CD4-positive, alpha-beta T cell (primary cell): ENCODE measurements around the gene MAN1C1. TPM values are rescaled to one million over a fixed set of nuclear protein-coding genes. Genes with fewer than 3 reads are reported as not detected.
A peak's percentile ranks its signal among the peaks of the same experiment; 100 is the strongest.
"Not testable (repeated sequence)": the region's sequence is repeated elsewhere in the genome, so short reads cannot be mapped to it uniquely, and the experiment has no call there.

Experiments used
- ATAC-seq: fragments of 200-7000 bp; cut with Tn5 transposase; one replicate; pipeline ENCODE4 v1.10.0; 2022; ENCODE audit warnings: mild to moderate bottlenecking; ENCODE audit not compliant: poor library complexity
- CTCF ChIA-PET: fragments of 350-600 bp; sonication (Branson Sonifier 250); formaldehyde crosslinking; loops from one replicate; lab custom pipeline; 2021; ENCODE audit warnings: antibody characterized with exemption, inconsistent platforms; lab: Charles Lee
- POLR2A ChIA-PET: fragments of 350-600 bp; sonication (Branson Sonifier 250); formaldehyde crosslinking; loops from one replicate; lab custom pipeline; 2021; ENCODE audit warnings: antibody characterized with exemption, inconsistent platforms; lab: Charles Lee
- DNase-seq, 14 experiments: peaks; one replicate each; pipeline ENCODE4 v3.0.0-alpha.2; 2013 to 2020; ENCODE audit warnings: mixed read lengths in 2 of 14
- H3K27ac ChIP-seq, 2 donors: one replicate each; pipeline versions ENCODE4 v1.5.1 to v1.7.0; 2013; ENCODE audit warnings: low read length in 2 of 2, low read depth in 1 of 2, mild to moderate bottlenecking in 1 of 2
- H3K27me3 ChIP-seq, 2 experiments: 1 replicate in 1 of 2; 2 replicates in 1 of 2; pipeline versions ENCODE4 v1.6.1 to v1.7.0; 2013; ENCODE audit warnings: low read length in 2 of 2, control low read depth in 1 of 2, mild to moderate bottlenecking in 1 of 2, moderate library complexity in 1 of 2; ENCODE audit not compliant: insufficient read depth in 2 of 2, control insufficient read depth in 1 of 2
- H3K36me3 ChIP-seq: one replicate; pipeline ENCODE4 v1.6.1; 2013; ENCODE audit warnings: low read length, control low read depth; ENCODE audit not compliant: insufficient read depth
- H3K4me1 ChIP-seq: one replicate; pipeline ENCODE4 v1.6.1; 2013; ENCODE audit warnings: low read length, control low read depth; ENCODE audit not compliant: insufficient read depth
- H3K4me3 ChIP-seq: one replicate; pipeline ENCODE4 v1.5.1; 2013; ENCODE audit warnings: mild to moderate bottlenecking, low read length, moderate library complexity
- H3K9me3 ChIP-seq, 2 experiments: 1 replicate in 1 of 2; 2 replicates in 1 of 2; pipeline versions ENCODE4 v1.6.1 to v1.7.0; 2013; ENCODE audit warnings: low read length in 2 of 2, mild to moderate bottlenecking in 2 of 2, control low read depth in 1 of 2, moderate library complexity in 1 of 2; ENCODE audit not compliant: control insufficient read depth in 1 of 2, insufficient read depth in 1 of 2
- H3K27ac Mint-ChIP-seq: one replicate; pipeline ENCODE4 v1.8.0; 2020; ENCODE audit warnings: mixed read lengths
- H3K27me3 Mint-ChIP-seq: one replicate; pipeline ENCODE4 v1.8.0; 2021; ENCODE audit warnings: mixed read lengths
- H3K36me3 Mint-ChIP-seq: one replicate; pipeline ENCODE4 v1.8.0; 2021; ENCODE audit warnings: low read depth, mixed read lengths
- H3K4me1 Mint-ChIP-seq: one replicate; pipeline ENCODE4 v1.8.0; 2021; ENCODE audit warnings: low read depth, mixed read lengths
- H3K4me3 Mint-ChIP-seq: one replicate; pipeline ENCODE4 v1.8.0; 2020; ENCODE audit warnings: mild to moderate bottlenecking, mixed read lengths
- H3K9me3 Mint-ChIP-seq: one replicate; pipeline ENCODE4 v1.8.0; 2020; ENCODE audit warnings: mixed read lengths
- intact Hi-C, 2 experiments: fragments of 100-400 bp; cut with DNase I in 1 of 2; cut with micrococcal nuclease in 1 of 2; formaldehyde crosslinking; loops; one replicate each; pipeline versions ENCODE4 v1.15.1 to v1.9.0; 2023 to 2025; cut with DNase I, micrococcal nuclease
- total RNA-seq, 174 experiments: library from RNA in 2 of 174; stranded (reverse) in 2 of 174; gene quantifications; one replicate each; pipeline ENCODE4 v1.2.3 and lab custom pipeline; 2021 to 2026
- TF ChIP-seq, protein P1 (sequence below): fragments of 200-600 bp; IDR thresholded peaks from one replicate; pipeline ENCODE4 v1.8.0; 2022; ENCODE audit warnings: antibody characterized with exemption, mild to moderate bottlenecking

The MAN1C1 gene
- total RNA-seq, 2 experiments from 2014 or later: 44.4 to 46.9 TPM

DNA sequence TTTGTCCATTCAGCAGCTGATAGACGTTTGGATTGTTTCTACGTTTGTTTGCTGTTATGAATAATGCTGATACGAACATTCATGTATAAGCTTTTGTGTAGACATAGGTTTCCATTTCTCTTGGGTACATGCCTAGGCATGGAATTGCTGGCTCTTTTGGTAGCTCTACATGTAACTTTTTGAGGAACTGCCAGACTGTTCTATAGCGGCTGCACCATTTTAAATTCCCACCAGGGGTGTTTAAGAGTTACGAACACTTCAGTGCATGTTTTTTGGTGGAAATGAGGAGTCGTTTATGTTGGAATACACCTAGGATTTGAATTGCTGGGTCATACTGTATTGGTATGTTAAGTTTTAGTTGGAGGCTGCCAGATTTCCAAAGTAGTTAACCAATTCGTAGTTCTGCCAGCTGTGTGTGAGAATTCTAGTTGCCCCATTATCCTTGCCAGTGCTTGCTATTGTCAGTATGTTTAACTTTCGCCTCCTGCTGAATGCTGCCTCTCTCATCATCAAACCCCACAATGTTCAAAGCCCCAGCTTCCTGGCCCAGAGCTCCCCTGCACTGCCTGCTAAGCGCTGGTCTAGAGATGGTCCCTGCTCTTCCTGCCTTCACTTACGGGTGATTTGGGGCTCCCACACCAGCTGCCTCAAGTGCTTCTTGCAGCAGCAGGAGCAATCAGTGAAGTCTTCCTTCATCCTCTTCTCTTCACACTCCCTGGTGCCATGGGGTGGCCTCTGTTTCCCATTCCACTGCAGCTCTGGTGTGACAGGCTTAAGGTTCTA, 81.0 kb downstream of the MAN1C1 start:
- ATAC-seq (peak; percentile 90), DNase-seq (peak in 13 of 14 experiments; percentile 13 to 67 (median 35))

DNA sequence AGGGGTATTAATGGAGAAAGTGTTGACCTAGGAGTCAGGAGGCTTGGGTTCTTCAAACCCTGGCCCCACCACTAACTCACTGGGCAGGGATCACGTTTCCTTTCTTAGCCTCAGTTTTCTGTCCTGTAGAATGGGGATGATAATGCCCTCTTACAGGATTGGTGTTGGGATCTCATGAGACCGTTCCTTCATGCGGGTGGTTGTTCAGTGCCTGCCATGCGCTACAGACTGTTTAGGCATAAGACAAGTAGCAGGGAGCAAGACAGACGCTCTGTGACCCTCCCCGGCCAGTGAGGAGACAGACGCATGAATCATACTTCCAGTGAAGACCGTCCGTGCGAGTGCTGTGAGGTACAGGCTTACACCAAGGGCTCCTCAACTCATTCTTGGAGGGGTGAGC, 81.7 kb downstream of the MAN1C1 start:
- Mint-ChIP-seq H3K4me3 (no peak overlapping the region), H3K9me3 (no peaks in the 10 kb centered on the region), H3K36me3 (peaks cover 22% of the 10 kb centered on the region), H3K27ac (peak overlapping the region; percentile 74), H3K4me1 (peaks cover 69% of the 10 kb centered on the region), H3K27me3 (no peaks in the 10 kb centered on the region)
- no peaks in the 10 kb centered on the region for H3K27me3 ChIP-seq
- peaks cover 19% of the 10 kb centered on the region for H3K36me3 ChIP-seq
- ATAC-seq (no peak), DNase-seq (peak in 1 of 14 experiments; percentile 34)
- peaks cover 58% of the 10 kb centered on the region for H3K4me1 ChIP-seq
- TF ChIP-seq, protein P1, sequence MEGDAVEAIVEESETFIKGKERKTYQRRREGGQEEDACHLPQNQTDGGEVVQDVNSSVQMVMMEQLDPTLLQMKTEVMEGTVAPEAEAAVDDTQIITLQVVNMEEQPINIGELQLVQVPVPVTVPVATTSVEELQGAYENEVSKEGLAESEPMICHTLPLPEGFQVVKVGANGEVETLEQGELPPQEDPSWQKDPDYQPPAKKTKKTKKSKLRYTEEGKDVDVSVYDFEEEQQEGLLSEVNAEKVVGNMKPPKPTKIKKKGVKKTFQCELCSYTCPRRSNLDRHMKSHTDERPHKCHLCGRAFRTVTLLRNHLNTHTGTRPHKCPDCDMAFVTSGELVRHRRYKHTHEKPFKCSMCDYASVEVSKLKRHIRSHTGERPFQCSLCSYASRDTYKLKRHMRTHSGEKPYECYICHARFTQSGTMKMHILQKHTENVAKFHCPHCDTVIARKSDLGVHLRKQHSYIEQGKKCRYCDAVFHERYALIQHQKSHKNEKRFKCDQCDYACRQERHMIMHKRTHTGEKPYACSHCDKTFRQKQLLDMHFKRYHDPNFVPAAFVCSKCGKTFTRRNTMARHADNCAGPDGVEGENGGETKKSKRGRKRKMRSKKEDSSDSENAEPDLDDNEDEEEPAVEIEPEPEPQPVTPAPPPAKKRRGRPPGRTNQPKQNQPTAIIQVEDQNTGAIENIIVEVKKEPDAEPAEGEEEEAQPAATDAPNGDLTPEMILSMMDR: no peak
- ChIA-PET CTCF (interaction anchor here (1.0 kb wide), 1 partner anchor 95 kb away, joined by 3 read pairs; no protein-coding TSS in a partner anchor), POLR2A (interaction anchor here (0.6 to 3.4 kb wide), 14 partner anchors 12 to 126 kb away, joined by 3 to 18 read pairs (median 4); no protein-coding TSS in a partner anchor)
- no peak overlapping the region for H3K4me3 ChIP-seq
- no peaks in the 10 kb centered on the region for H3K9me3 ChIP-seq
- no peak overlapping the region for H3K27ac ChIP-seq
- intact Hi-C loops: loop anchor here (5.0 kb wide), 3 partner anchors 76 to 1754 kb away; no protein-coding TSS in a partner anchor

More for the DNA sequence above, 81.0 kb downstream of the MAN1C1 start:
- Mint-ChIP-seq H3K27me3 (no peaks in the 10 kb centered on the region), H3K9me3 (no peaks in the 10 kb centered on the region), H3K4me3 (peak overlapping the region; percentile 13), H3K27ac (peak overlapping the region; percentile 74), H3K36me3 (peaks cover 22% of the 10 kb centered on the region), H3K4me1 (peaks cover 65% of the 10 kb centered on the region)
- Histone ChIP-seq H3K27ac (no peak overlapping the region), H3K4me1 (peaks cover 52% of the 10 kb centered on the region), H3K36me3 (peaks cover 19% of the 10 kb centered on the region), H3K27me3 (no peaks in the 10 kb centered on the region), H3K9me3 (no peaks in the 10 kb centered on the region), H3K4me3 (no peak overlapping the region)
- ChIA-PET POLR2A (interaction anchor here (0.6 to 3.4 kb wide), 14 partner anchors 12 to 125 kb away, joined by 3 to 18 read pairs (median 4); no protein-coding TSS in a partner anchor), CTCF (interaction anchor here (1.0 kb wide), 1 partner anchor 96 kb away, joined by 3 read pairs; no protein-coding TSS in a partner anchor)
- TF ChIP-seq, protein P1: no peak
- intact Hi-C loops: loop anchor here (5.0 kb wide), 3 partner anchors 75 to 1755 kb away; no protein-coding TSS in a partner anchor

DNA sequence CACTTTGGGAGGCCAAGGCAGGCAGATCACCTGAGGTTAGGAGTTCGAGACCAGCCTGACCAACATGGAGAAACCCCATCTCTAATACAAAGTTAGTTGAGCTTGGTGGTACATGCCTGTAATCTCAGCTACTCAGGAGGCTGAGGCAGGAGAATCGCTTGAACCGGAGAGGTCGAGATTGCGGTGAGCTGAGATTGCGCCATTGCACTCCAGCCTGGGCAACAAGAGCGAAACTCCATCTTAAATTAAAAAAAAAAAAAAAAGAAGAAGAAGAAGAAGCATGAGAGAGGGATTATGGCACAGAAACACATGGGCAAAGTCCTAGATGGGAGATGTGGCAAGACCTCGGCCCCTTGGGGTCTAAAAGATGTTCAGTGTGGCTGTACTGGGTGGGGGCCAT, 82.5 kb downstream of the MAN1C1 start:
- H3K36me3 ChIP-seq: peaks cover 19% of the 10 kb centered on the region
- H3K4me3 ChIP-seq, H3K9me3 ChIP-seq, CTCF ChIA-PET, H3K4me3 Mint-ChIP-seq, H3K27me3 ChIP-seq, DNase-seq, H3K9me3 Mint-ChIP-seq, H3K27ac ChIP-seq, ATAC-seq, H3K27me3 Mint-ChIP-seq: not testable (repeated sequence)
- intact Hi-C loops: loop anchor here (5.0 kb wide), 3 partner anchors 77 to 1753 kb away; no protein-coding TSS in a partner anchor
- H3K4me1 ChIP-seq: peaks cover 66% of the 10 kb centered on the region
- peaks cover 74% of the 10 kb centered on the region for H3K4me1 Mint-ChIP-seq
- peak overlapping the region; percentile 68 for H3K27ac Mint-ChIP-seq
- peaks cover 24% of the 10 kb centered on the region for H3K36me3 Mint-ChIP-seq
- POLR2A ChIA-PET: interaction anchor here (1.5 to 3.4 kb wide), 2 partner anchors 22 to 75 kb away, joined by 7 to 18 read pairs; no protein-coding TSS in a partner anchor
